Testis (tissue), 3 donors: ENCODE results near the gene SND1. TPM values are rescaled to one million over a fixed set of nuclear protein-coding genes. Genes with fewer than 3 reads are reported as not detected.
A peak's percentile ranks its signal among the peaks of the same experiment; 100 is the strongest.

Experiments used
- DNase-seq: peaks from one replicate; pipeline ENCODE4 v3.0.0-alpha.2; 2019
- H3K27ac ChIP-seq, 2 donors: fragments of 200-600 bp; sonication (generic); one replicate each; pipeline ENCODE4 v1.5.1; 2019
- H3K27me3 ChIP-seq: fragments of 200-600 bp; sonication (generic); one replicate; pipeline ENCODE4 v1.5.1; 2019
- H3K36me3 ChIP-seq: fragments of 200-600 bp; sonication (generic); one replicate; pipeline ENCODE4 v1.5.1; 2017; ENCODE audit warnings: low read depth; ENCODE audit errors: missing control alignments
- H3K4me1 ChIP-seq: fragments of 200-600 bp; sonication (generic); one replicate; pipeline ENCODE4 v1.5.1; 2019
- H3K4me3 ChIP-seq, 2 donors: fragments of 200-600 bp; sonication (generic); one replicate each; pipeline ENCODE4 v1.5.1; 2017 to 2019
- H3K9me3 ChIP-seq: fragments of 200-600 bp; sonication (generic); one replicate; pipeline ENCODE4 v1.5.1; 2017
- CTCF ChIP-seq, 3 experiments: fragments of 450-650 bp in 2 of 3; fragments of 200-600 bp in 1 of 3; sonication (generic) in 1 of 3; IDR thresholded peaks; one replicate each; pipeline ENCODE4 v1.5.1; 2016 to 2019; ENCODE audit warnings: antibody characterized with exemption in 3 of 3, mild to moderate bottlenecking in 2 of 3, moderate library complexity in 1 of 3
- POLR2A ChIP-seq: fragments of 450-650 bp; IDR thresholded peaks from one replicate; pipeline ENCODE4 v1.6.1; 2017; ENCODE audit warnings: antibody characterized with exemption, mild to moderate bottlenecking, moderate library complexity
- WGBS, 2 donors: methylation state at CpG; one replicate each; pipeline ENCODE4 v1.1.5; 2018; 5-methylcytosine and 5-hydroxymethylcytosine counted together
- intact Hi-C: fragments of 100-400 bp; cut with DNase I; formaldehyde crosslinking; loops from one replicate; pipeline ENCODE4 v1.15.1; 2023; ENCODE audit warnings: low total_unique reads
- polyA plus RNA-seq: library from polyadenylated mRNA; stranded (reverse); fragments of 350-450 nt; fragmentation: Illumina TruSeq; extraction: RNeasy Lipid Tissue Mini Kit (QIAGEN cat#74804); gene quantifications from one replicate; pipeline ENCODE4 v1.2.3, GENCODE V29; 2014; ENCODE audit warnings: low read depth, low replicate concordance; ENCODE audit not compliant: insufficient read depth
- total RNA-seq, 2 donors: library from RNA; depleted of rRNA; stranded (reverse); fragments of >200 nt; gene quantifications; one replicate each; pipeline ENCODE4 v1.2.3, GENCODE V29; 2016

SND1 gene
- total and polyA plus RNA-seq, 3 donors from 2014 or later: 132 to 207 (median 179) TPM

- no peaks in the 10 kb centered on the region for H3K27me3 ChIP-seq
- H3K9me3 ChIP-seq: no peaks in the 10 kb centered on the region
- H3K4me3 ChIP-seq: no peak overlapping the region
- 62 to 71% methylated on average over 16 of the region's 16 CpGs for WGBS, 2 donors
- no peak overlapping the region for H3K27ac ChIP-seq
- H3K36me3 ChIP-seq: no peaks in the 10 kb centered on the region
- DNase-seq: peak; percentile 36
- no peak for TF ChIP-seq CTCF (IDR thresholded peaks at IDR 0.05)
- no peak for TF ChIP-seq POLR2A
- intact Hi-C loops: no loop called here
- peaks cover 9% of the 10 kb centered on the region for H3K4me1 ChIP-seq
Observed at GRCh38 chr7:127943541-127944521, 291.8 kb downstream of the SND1 start.

- DNase-seq: no peak
- H3K4me3 ChIP-seq: no peak overlapping the region
- no peak overlapping the region for H3K27ac ChIP-seq
- H3K27me3 ChIP-seq: no peaks in the 10 kb centered on the region
- intact Hi-C loops: no loop called here
- TF ChIP-seq CTCF (IDR thresholded peaks at IDR 0.05): no peak
- TF ChIP-seq POLR2A: no peak
- H3K36me3 ChIP-seq: no peaks in the 10 kb centered on the region
- peaks cover 9% of the 10 kb centered on the region for H3K4me1 ChIP-seq
- no peaks in the 10 kb centered on the region for H3K9me3 ChIP-seq
Observed at GRCh38 chr7:127946111-127946510, 294.1 kb downstream of the SND1 start.

- H3K27me3 ChIP-seq: no peaks in the 10 kb centered on the region
- no peak overlapping the region for H3K27ac ChIP-seq
- H3K9me3 ChIP-seq: no peaks in the 10 kb centered on the region
- intact Hi-C loops: no loop called here
- TF ChIP-seq CTCF (IDR thresholded peaks at IDR 0.05) (no peak), POLR2A (no peak)
- peaks cover 9% of the 10 kb centered on the region for H3K4me1 ChIP-seq
- DNase-seq: no peak
- 90 to 92% methylated on average over 1 of the region's 1 CpG for WGBS, 2 donors
- no peak overlapping the region for H3K4me3 ChIP-seq
- H3K36me3 ChIP-seq: no peaks in the 10 kb centered on the region
Observed at GRCh38 chr7:127946847-127947246, 294.9 kb downstream of the SND1 start.

GRCh38 chr7:127948312-127948711, 296.3 kb downstream of the SND1 start:
- Histone ChIP-seq H3K27me3 (no peaks in the 10 kb centered on the region), H3K4me3 (no peak overlapping the region), H3K9me3 (no peaks in the 10 kb centered on the region), H3K4me1 (peaks cover 9% of the 10 kb centered on the region), H3K36me3 (no peaks in the 10 kb centered on the region), H3K27ac (no peak overlapping the region)
- intact Hi-C loops: no loop called here
- TF ChIP-seq POLR2A (no peak), CTCF (IDR thresholded peaks at IDR 0.05) (no peak)
- DNase-seq: no peak
- WGBS, 2 donors: 87 to 89% methylated on average over 2 of the region's 2 CpGs
